MV-4-11 (cell line): ENCODE data around the gene C1orf52.

Experiments
- DNase-seq: peaks from one replicate; lab custom pipeline; 2025; lab: John Stamatoyannopoulos, UW

Gene C1orf52

GRCh38 chr1:85259118-85259911, at the start of gene C1orf52:
Gene C1orf52 (minus strand): TSS chr1:85259662. CDS start chr1:85259633, 29 bp downstream.
- DNase-seq: peak; percentile 85

- DNase-seq: no peak
Observed at GRCh38 chr1:85308833-85309350, 49.4 kb upstream of the C1orf52 start.

GRCh38 chr1:85307987-85308832, 48.7 kb upstream of the C1orf52 start:
- DNase-seq: peak; percentile 50

DNA sequence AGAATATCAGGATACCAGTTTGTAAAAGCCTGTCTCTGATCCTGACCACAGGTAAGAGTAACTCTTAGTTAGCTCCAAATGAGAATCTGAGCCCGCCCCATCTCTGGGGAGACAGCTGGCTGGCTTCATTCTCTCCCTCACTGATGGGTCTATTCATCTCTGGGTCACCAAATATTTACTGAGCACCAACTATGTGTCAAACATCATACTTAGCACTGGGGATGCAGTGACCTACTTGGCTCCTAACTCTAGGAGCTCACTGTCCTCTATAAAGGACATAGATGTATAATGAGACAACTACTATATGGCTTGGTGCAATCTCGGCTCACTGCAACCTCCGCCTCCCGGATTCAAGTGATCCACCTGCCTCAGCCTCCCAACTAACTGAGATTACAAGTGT, 46.8 kb upstream of the C1orf52 start:
- no peak for DNase-seq

DNA sequence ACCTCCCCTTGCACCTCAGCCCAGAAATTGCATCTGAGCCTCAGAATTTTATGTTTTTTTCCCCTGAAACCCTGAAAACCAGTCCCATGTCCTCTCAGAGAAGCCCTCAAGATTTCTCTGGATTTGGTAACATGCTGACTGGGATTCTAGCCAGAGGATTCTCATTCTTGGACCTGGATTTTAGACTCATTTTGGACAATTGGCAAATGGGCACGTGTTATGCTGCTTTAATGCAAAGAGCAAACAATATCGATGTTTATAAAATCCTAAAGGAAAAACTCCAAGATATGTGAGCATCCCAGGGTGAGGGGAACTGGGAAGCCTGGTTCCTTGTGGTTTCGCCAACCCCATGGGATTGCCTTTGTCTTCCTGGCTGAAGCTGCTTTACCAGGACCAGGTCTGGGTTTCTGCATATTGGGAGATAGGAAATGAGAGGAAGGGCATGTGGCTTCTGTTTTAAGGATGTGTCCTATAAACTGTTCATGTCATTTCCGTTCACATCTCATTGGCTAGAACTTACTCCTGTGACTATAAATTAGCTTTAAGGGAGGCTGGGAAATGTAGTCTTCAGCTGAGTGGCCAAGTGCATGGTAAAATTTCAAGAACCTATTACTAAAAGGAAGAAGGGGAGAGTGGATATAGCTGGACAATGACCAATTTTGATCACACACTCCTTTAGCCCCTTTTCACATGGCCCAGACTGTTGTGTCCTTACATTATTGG, 44.1 kb upstream of the C1orf52 start:
- DNase-seq: peak; percentile 59

DNA sequence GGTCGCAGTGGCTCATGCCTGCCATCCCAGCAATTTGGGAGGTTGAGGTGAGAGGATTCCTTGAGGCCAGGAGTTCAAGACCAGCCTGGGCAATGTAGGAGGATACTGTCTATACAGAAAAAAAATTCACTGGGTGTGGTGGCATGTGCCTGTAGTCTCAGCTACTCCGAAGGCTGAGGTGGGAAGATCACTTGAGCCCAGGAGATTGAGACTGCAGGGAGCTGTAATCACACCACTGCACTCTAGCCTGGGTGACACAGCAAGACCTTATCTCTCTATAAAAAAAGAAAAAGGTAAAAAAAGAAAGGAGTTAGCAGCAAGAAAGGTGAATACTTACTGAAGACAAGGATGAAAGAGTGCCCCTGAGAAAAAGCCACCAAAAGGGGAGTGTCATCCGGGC, 40.7 kb upstream of the C1orf52 start:
- DNase-seq: no peak

DNA sequence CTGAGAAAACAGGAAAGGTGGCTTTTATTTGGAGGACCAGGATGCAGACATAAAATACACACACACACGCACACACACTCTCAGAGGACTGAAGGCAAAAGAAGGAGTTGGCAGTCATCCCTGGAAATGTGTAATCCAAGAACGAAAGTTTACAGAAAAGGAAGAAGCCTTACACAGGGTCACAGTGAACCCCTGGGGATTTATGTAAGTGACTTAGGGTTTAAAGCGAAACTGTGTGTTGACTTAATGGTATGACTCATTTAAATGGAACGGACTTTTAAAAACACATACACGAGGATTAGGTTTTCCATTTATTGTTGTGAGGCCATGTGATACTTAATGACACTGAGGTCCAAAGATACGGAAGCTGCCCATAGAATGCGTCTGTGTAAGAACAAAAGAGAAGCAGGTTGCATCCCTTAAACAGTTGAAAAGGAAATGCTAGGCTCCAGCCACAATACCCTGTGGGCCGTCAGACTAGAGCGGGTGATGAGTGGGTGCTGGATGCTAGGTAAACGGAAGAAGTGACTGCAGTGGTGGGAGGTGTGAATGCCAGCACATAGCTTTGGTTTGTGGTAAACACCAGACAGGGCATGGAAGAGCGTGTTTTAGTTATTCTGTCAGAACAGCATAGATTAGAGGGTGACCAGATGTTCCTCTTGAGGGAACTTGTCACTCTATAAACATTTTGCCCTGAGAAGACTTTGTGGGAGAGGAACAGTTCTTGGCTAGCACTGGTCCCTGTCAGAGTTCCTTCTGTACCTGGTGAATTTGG, 38.6 kb upstream of the C1orf52 start:
- DNase-seq: peak; percentile 97

- no peak for DNase-seq
Observed at GRCh38 chr1:85297538-85297854, 38.0 kb upstream of the C1orf52 start.

DNA sequence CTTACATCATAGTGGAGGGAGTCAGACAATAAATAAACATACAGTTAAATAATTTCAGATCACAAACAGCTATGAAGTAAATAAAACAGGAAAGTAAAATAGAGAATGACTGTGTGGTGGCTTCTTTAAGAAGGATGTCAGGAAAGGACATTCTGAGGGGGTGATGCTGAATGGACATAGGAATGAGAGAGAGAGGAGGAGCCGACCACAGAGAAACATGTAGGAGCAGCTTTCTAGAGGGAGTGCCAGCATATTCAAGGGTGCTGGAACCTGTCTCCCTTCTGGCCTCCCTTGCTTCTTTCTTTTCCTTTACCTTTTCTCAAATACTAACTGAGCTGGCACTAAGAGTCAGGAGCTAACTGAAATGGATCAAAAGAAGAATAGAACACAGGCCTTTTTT, 37.5 kb upstream of the C1orf52 start:
- DNase-seq: no peak

DNA sequence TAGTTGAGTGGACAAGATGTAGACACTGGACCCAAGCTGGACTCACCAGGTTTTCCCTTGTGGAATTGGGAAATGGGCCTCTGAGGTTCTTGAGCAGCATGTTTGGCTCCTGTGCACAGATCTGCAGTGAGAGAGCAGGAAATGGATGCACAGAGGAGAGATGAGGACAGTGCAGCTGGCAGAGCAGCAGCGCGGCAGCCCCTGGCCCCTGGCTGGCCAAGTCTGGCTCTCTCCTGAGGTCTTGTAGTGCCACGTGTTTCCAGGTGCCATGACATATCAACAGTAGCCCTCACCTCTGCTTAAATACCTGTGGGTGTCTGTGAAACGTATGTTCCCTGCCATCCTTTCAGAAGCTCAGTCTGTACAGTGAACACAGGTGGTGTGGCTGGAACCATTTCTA, 36.2 kb upstream of the C1orf52 start:
- no peak for DNase-seq

DNA sequence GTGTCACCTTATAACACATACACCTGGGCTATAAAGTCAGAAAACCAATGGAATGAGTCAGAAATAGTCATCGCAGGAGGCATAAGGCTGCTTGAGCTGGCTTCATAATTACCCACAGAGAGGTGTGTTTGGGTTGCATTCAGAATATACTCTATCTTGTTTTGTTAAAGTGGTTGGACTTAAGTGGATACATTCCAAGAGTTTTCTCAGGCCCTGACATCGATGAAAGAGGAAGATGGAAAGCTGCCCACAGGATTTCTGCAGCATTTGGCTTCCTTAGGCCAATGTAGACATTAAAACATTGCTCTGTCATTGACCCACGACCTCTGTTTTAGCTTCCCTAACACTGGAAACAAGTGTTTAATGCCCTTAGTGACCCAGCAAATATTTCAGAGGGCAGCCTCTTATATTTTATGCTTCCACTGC, 35.6 kb upstream of the C1orf52 start:
- DNase-seq: no peak

GRCh38 chr1:85290826-85291225, 31.4 kb upstream of the C1orf52 start:
- DNase-seq: no peak

- DNase-seq: no peak
Observed at GRCh38 chr1:85289848-85290335, 30.4 kb upstream of the C1orf52 start.

- peak; percentile 49 for DNase-seq
Observed at GRCh38 chr1:85289207-85289847, 29.9 kb upstream of the C1orf52 start.

DNA sequence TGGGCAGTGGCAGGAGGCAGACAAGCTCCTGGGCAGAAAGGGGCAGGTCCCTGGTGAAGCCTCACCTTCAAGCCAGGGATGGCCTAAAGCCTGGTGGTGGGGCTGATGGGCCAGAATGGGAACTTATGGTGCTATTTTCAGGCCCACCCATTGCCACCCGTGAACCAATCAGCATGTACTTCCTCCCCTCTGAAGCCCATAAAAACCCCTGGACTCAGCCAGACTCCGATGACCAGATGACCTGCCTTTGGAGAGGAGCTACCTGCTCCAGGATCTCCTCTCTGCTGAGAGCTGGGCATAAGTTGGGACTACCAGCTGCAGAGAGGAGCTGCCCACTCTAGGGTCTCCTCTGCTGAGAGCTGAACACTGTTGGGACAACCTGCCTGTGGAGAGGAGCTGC, 24.7 kb upstream of the C1orf52 start:
- no peak for DNase-seq

- DNase-seq: no peak
Observed at GRCh38 chr1:85283475-85284199, 24.2 kb upstream of the C1orf52 start.

DNA sequence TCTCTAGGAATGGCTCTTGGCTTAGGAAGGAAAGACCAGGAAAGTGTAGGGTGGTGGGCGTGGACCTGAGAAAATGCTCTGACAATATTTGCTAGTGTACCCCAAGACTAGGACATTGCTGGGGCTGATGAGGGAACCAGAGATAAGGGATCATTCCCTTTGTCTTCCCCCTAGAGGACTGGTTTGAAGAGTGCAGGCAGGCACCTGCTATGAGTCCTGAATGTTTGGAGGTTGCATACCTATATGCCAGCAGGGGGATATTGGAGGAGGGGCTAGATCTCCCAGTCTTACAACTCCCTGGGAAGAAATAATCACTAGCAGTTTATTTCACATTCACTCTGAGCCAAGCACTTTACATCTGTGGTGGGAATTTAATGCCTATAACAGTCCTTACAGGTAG, 23.0 kb upstream of the C1orf52 start:
- no peak for DNase-seq

DNA sequence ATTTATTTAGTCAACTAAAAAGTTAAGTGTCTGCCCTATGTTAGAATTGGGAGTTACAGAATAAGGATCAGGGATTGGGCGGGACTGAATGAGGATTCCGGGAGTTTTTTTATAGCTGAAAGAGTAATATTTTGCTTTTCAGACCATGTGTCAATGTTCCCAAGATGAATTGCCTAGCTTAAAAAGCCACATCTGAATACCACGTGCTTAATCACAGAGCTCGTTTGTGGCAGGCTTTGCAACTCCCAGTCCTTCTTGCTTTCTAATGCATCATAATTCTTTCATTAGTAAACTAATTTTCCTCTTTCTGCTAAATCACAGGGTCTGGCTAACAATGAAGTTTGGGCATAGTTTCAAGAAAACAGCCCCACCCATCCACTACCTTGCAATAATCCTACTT, 21.2 kb upstream of the C1orf52 start:
- no peak for DNase-seq

DNA sequence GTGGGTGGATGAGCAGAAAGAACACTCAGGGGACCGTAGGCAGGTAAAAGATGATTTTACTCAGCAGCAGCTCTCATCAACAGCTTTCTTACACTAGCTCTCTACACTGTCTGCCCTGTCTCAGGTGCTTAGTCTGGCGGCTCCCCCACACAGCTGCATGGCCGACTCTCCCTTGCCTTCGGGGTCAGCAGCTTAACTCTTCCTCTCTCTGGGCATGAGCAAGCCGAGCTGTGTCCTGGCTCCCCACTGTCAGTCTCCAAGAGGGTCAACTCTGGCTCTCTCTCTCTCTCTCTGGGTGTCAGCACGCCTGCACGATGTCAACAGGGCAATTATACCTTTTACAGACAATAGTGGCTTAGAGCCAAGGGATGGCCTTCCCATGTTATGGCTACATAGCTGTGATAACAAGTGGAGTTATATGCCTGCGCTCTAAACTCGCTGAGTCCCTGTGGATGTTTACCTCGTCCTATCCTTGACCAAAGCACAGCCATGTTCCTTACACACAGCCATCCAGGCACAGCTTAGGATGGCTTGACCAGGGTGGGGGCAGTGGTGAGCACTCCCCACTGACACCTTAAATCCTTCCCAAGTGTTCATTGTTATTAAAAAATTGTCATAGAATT, 20.1 kb upstream of the C1orf52 start:
- no peak for DNase-seq

GRCh38 chr1:85278853-85279314, 19.4 kb upstream of the C1orf52 start:
- peak; percentile 81 for DNase-seq
